IMR-90 (cell line): Measurements from ENCODE around the gene RPTOR. TPM values are rescaled to one million over a fixed set of nuclear protein-coding genes. Genes with fewer than 3 reads are reported as not detected.

ENCODE experiments used
- ATAC-seq: fragments of 200-7000 bp; cut with Tn5 transposase; 2 replicates; pipeline ENCODE4 v1.9.1; 2020; ENCODE audit warnings: low read depth, mild to moderate bottlenecking, moderate library complexity
- BruUV-seq: library from RNA; stranded (reverse); fragments of 400-500 nt; replicated peaks from 2 replicates; lab custom pipeline; 2021; lab: Mats Ljungman, UMichigan
- CTCF ChIA-PET: fragments of 300-600 bp; formaldehyde crosslinking; extraction: SDS; loops from one replicate; lab custom pipeline; 2021; ENCODE audit warnings: antibody characterized with exemption; lab: Yijun Ruan, JAX
- POLR2A ChIA-PET: fragments of 300-600 bp; sonication (Branson Sonifier 250); formaldehyde crosslinking; loops from one replicate; lab custom pipeline; 2022; ENCODE audit warnings: antibody characterized with exemption; ENCODE audit not compliant: unreplicated experiment; lab: Charles Lee
- DNase-seq: peaks from one replicate; pipeline ENCODE4 v3.0.0; 2013
- H2AFZ ChIP-seq: replicated peaks from 2 replicates; pipeline ENCODE3; 2013; ENCODE audit warnings: low read length, mild to moderate bottlenecking; ENCODE audit not compliant: poor library complexity
- H2AK5ac ChIP-seq: 2 replicates; pipeline ENCODE4 v1.6.1; 2013; ENCODE audit warnings: low read depth, low read length, inconsistent platforms
- H2AK9ac ChIP-seq: replicated peaks from 2 replicates; pipeline ENCODE3; 2013; ENCODE audit warnings: mild to moderate bottlenecking, low read depth, low read length, moderate library complexity; ENCODE audit not compliant: poor library complexity
- H2BK120ac ChIP-seq: 2 replicates; pipeline ENCODE4 v1.6.1; 2013; ENCODE audit warnings: low read depth, low read length, inconsistent platforms
- H2BK15ac ChIP-seq: 3 replicates; pipeline ENCODE4 v1.6.1; 2013; ENCODE audit warnings: low read depth, low read length, inconsistent platforms
- H2BK20ac ChIP-seq: 2 replicates; pipeline ENCODE4 v1.6.1; 2013; ENCODE audit warnings: low read depth, mild to moderate bottlenecking, inconsistent platforms, low read length, moderate library complexity
- H2BK5ac ChIP-seq: 2 replicates; pipeline ENCODE4 v1.6.1; 2013; ENCODE audit warnings: mild to moderate bottlenecking, low read depth, low read length, inconsistent platforms; ENCODE audit not compliant: poor library complexity, severe bottlenecking
- H3K14ac ChIP-seq: replicated peaks from 2 replicates; pipeline ENCODE4 v1.6.1; 2013; ENCODE audit warnings: low read depth, low read length, inconsistent platforms
- H3K18ac ChIP-seq: 2 replicates; pipeline ENCODE4 v1.6.1; 2013; ENCODE audit warnings: low read depth, low read length, control low read depth
- H3K23ac ChIP-seq: 2 replicates; pipeline ENCODE4 v1.6.1; 2013; ENCODE audit warnings: low read depth, low read length, inconsistent platforms
- H3K27ac ChIP-seq: 2 replicates; pipeline ENCODE4 v1.5.1; 2013; ENCODE audit warnings: mild to moderate bottlenecking, control low read depth, low read length; ENCODE audit not compliant: insufficient read depth
- H3K27me3 ChIP-seq: 2 replicates; pipeline ENCODE4 v1.6.1; 2013; ENCODE audit warnings: low read length; ENCODE audit not compliant: control insufficient read depth, insufficient read depth
- H3K36me3 ChIP-seq: 2 replicates; pipeline ENCODE4 v1.6.1; 2013; ENCODE audit warnings: low read length, mixed read lengths; ENCODE audit not compliant: control insufficient read depth, insufficient read depth
- H3K4ac ChIP-seq: 2 replicates; pipeline ENCODE4 v1.6.1; 2013; ENCODE audit warnings: low read depth, low read length, inconsistent platforms
- H3K4me1 ChIP-seq: 2 replicates; pipeline ENCODE4 v1.6.1; 2013; ENCODE audit warnings: low read length, mixed read lengths; ENCODE audit not compliant: control insufficient read depth, insufficient read depth
- H3K4me2 ChIP-seq: 2 replicates; pipeline ENCODE4 v1.6.1; 2013; ENCODE audit warnings: low read depth, mild to moderate bottlenecking, control low read depth, low read length, moderate library complexity
- H3K4me3 ChIP-seq: 2 replicates; pipeline ENCODE4 v1.5.1; 2013; ENCODE audit warnings: low read depth, mild to moderate bottlenecking, control low read depth, low read length, moderate library complexity; ENCODE audit not compliant: insufficient read depth
- H3K56ac ChIP-seq: 2 replicates; pipeline ENCODE4 v1.6.1; 2013; ENCODE audit warnings: low read length, inconsistent platforms; ENCODE audit not compliant: insufficient read depth; ENCODE audit errors: extremely low read depth
- H3K79me1 ChIP-seq, 2 experiments: 2 replicates each; pipeline ENCODE4 v1.6.1; 2013; ENCODE audit warnings: low read length in 2 of 2, inconsistent platforms in 1 of 2, low read depth in 1 of 2
- H3K9ac ChIP-seq: 2 replicates; pipeline ENCODE4 v1.6.1; 2013; ENCODE audit warnings: low read depth, low read length, control low read depth
- H3K9me1 ChIP-seq: 2 replicates; pipeline ENCODE4 v1.6.1; 2013; ENCODE audit warnings: low read length, inconsistent platforms; ENCODE audit not compliant: insufficient read depth
- H3K9me3 ChIP-seq: 2 replicates; pipeline ENCODE4 v1.6.1; 2013; ENCODE audit warnings: low read length; ENCODE audit not compliant: control insufficient read depth, insufficient read depth
- H4K20me1 ChIP-seq: 2 replicates; pipeline ENCODE4 v1.6.1; 2013; ENCODE audit warnings: low read length, inconsistent platforms; ENCODE audit not compliant: insufficient read depth
- H4K5ac ChIP-seq: 2 replicates; pipeline ENCODE4 v1.6.1; 2013; ENCODE audit warnings: mild to moderate bottlenecking, low read depth, low read length, control low read depth
- H4K8ac ChIP-seq, 2 experiments: 2 replicates each; pipeline ENCODE4 v1.6.1; 2013; ENCODE audit warnings: low read depth in 2 of 2, low read length in 2 of 2, control low read depth in 1 of 2, inconsistent platforms in 1 of 2
- H4K91ac ChIP-seq: 2 replicates; pipeline ENCODE4 v1.6.1; 2013; ENCODE audit warnings: low read depth, low read length, inconsistent platforms; ENCODE audit not compliant: insufficient read depth
- BHLHE40 ChIP-seq: fragments of 150-350 bp; IDR thresholded peaks from 2 replicates; pipeline ENCODE4 v1.6.1; 2016; ENCODE audit warnings: mild to moderate bottlenecking, low read depth, low read length
- CEBPB ChIP-seq: IDR thresholded peaks from 2 replicates; pipeline ENCODE4 v1.6.1; 2012; ENCODE audit warnings: low read depth, low read length, improper control_type of control experiment
- CHD1 ChIP-seq: IDR thresholded peaks from 2 replicates; pipeline ENCODE4 v1.6.1; 2012; ENCODE audit warnings: low read depth, low read length, improper control_type of control experiment
- CTCF ChIP-seq: conservative IDR thresholded peaks from 2 replicates; pipeline ENCODE4 v1.5.1; 2012; ENCODE audit warnings: mild to moderate bottlenecking, low read depth, low read length, improper control_type of control experiment
- ELK1 ChIP-seq: fragments of 150-350 bp; IDR thresholded peaks from 2 replicates; pipeline ENCODE4 v1.6.1; 2016; ENCODE audit warnings: low read depth, mild to moderate bottlenecking, low read length, moderate library complexity, borderline replicate concordance
- FOS ChIP-seq: fragments of 150-350 bp; IDR thresholded peaks from 2 replicates; pipeline ENCODE4 v1.6.1; 2016; ENCODE audit warnings: low read depth, low read length
- MAFK ChIP-seq: IDR thresholded peaks from 2 replicates; pipeline ENCODE4 v1.6.1; 2012; ENCODE audit warnings: low read depth, low read length, improper control_type of control experiment
- MAZ ChIP-seq: IDR thresholded peaks from 2 replicates; pipeline ENCODE4 v1.6.1; 2012; ENCODE audit warnings: low read depth, mild to moderate bottlenecking, low read length, improper control_type of control experiment, moderate library complexity, borderline replicate concordance
- MXI1 ChIP-seq: IDR thresholded peaks from 2 replicates; pipeline ENCODE4 v1.6.1; 2012; ENCODE audit warnings: low read depth, mild to moderate bottlenecking, low read length, moderate library complexity, borderline replicate concordance
- NFE2L2 ChIP-seq: fragments of 150-350 bp; IDR thresholded peaks from 2 replicates; pipeline ENCODE4 v1.6.1; 2016; ENCODE audit warnings: low read depth, mild to moderate bottlenecking, low read length
- POLR2A ChIP-seq: IDR thresholded peaks from 2 replicates; pipeline ENCODE4 v1.6.1; 2012; ENCODE audit warnings: mild to moderate bottlenecking, low read depth, low read length
- RAD21 ChIP-seq: IDR thresholded peaks from 2 replicates; pipeline ENCODE4 v1.6.1; 2012; ENCODE audit warnings: low read length, improper control_type of control experiment
- RCOR1 ChIP-seq: IDR thresholded peaks from 2 replicates; pipeline ENCODE4 v1.6.1; 2012; ENCODE audit warnings: mild to moderate bottlenecking, low read length, improper control_type of control experiment; ENCODE audit not compliant: insufficient replicate concordance
- RFX5 ChIP-seq: IDR thresholded peaks from 2 replicates; pipeline ENCODE4 v1.8.0; 2012; ENCODE audit warnings: low read depth, mild to moderate bottlenecking, low read length, moderate library complexity
- SMC3 ChIP-seq: fragments of 150-350 bp; IDR thresholded peaks from 2 replicates; pipeline ENCODE4 v1.6.1; 2016; ENCODE audit warnings: low read depth, mild to moderate bottlenecking, antibody characterized with exemption, low read length, moderate library complexity
- USF2 ChIP-seq: fragments of 150-350 bp; IDR thresholded peaks from 2 replicates; pipeline ENCODE4 v1.6.1; 2017; ENCODE audit warnings: mild to moderate bottlenecking, antibody characterized with exemption, low read length, low read depth
- WGBS, 2 experiments: methylation state at CpG; one replicate each; pipeline versions ENCODE4 v1.1.5 to v1.1.7; 2013; ENCODE audit warnings: missing lambda C conversion rate in 2 of 2; ENCODE audit not compliant: insufficient read length in 1 of 2; ENCODE audit errors: extremely low coverage in 2 of 2; 5-methylcytosine and 5-hydroxymethylcytosine counted together
- dilution Hi-C: fragments of 300-500 bp; cut with HindIII; formaldehyde crosslinking; loops from one replicate; pipeline ENCODE4 v1.14.3; 2018; ENCODE audit warnings: low sequenced_read_pairs; ENCODE audit not compliant: unreplicated experiment
- in situ Hi-C: fragments of 300-500 bp; cut with MboI; formaldehyde crosslinking; loops from 3 replicates; pipeline ENCODE4 v1.14.3; 2019; ENCODE audit warnings: low sequenced_read_pairs, inconsistent platforms, mixed read lengths
- intact Hi-C: fragments of 100-400 bp; cut with micrococcal nuclease; formaldehyde crosslinking; loops from 2 replicates; pipeline ENCODE4 v1.10.0; 2022
- polyA plus RNA-seq, 3 experiments: library from polyadenylated mRNA; depleted of rRNA; stranded (reverse); fragments of >200 nt; gene quantifications; 2 replicates each; pipeline ENCODE4 v1.2.3, GENCODE V29; 2012; ENCODE audit warnings: low replicate concordance in 1 of 3
- total RNA-seq: library from RNA; depleted of rRNA; stranded (reverse); fragments of >200 nt; gene quantifications from 2 replicates; pipeline ENCODE4 v1.2.3, GENCODE V29; 2012

The RPTOR gene
- total and polyA plus RNA-seq, 2 of the 4 experiments (the other 2 are of a cell fraction) = 10.8 to 14.7 TPM

GRCh38 chr17:80969030-80969673, 424.5 kb downstream of the RPTOR start:
- ChIA-PET CTCF (no interaction called here), POLR2A (no interaction called here)
- in situ Hi-C loops (no loop called here), intact Hi-C loops (no loop called here), dilution Hi-C loops (no loop called here)
- Histone ChIP-seq H3K9me1 (peaks cover 7% of the 10 kb centered on the region; the same call in 1 of the 2 replicates), H3K79me1 (no peaks in the 10 kb centered on the region), H2BK5ac (no peak overlapping the region), H2AK5ac (peak overlapping the region; percentile 13; the same call in 1 of the 2 replicates), H4K91ac (no peak overlapping the region), H2BK20ac (no peak overlapping the region), H3K23ac (no peak overlapping the region), H3K4me2 (no peak overlapping the region), H2BK120ac (no peak overlapping the region), H4K20me1 (no peaks in the 10 kb centered on the region), H3K27ac (no peak overlapping the region), H3K9me3 (no peaks in the 10 kb centered on the region), H4K8ac (no peak overlapping the region), H2AK9ac (peak overlapping the region; percentile 50), H3K18ac (no peak overlapping the region), H3K4ac (no peak overlapping the region), H3K36me3 (peaks cover 3% of the 10 kb centered on the region; the same call in 1 of the 2 replicates), H3K27me3 (no peaks in the 10 kb centered on the region), H3K14ac (no peak overlapping the region), H3K56ac (no peak overlapping the region), H2BK15ac (no peak overlapping the region), H3K4me1 (peaks cover 8% of the 10 kb centered on the region), H3K4me3 (no peak overlapping the region), H3K9ac (no peak overlapping the region), H4K5ac (no peak overlapping the region), H2AFZ (no peak overlapping the region)
- TF ChIP-seq NFE2L2 (no peak), SMC3 (no peak), RFX5 (no peak), RAD21 (no peak), MAZ (no peak), MXI1 (no peak), RCOR1 (no peak), BHLHE40 (no peak), FOS (no peak), CEBPB (no peak), USF2 (no peak), CHD1 (no peak), POLR2A (no peak), MAFK (no peak), CTCF (no peak), ELK1 (no peak)
- WGBS, 2 experiments = 38% methylated on average over 7 of the region's 20 CpGs; no CpG with 5 or more reads in 1 of the 2 experiments
- BruUV-seq = no TSS peak
- ATAC-seq (peak; percentile 33), DNase-seq (no peak)
